Mesenchymal stem cell (in vitro differentiated cells and primary cell): ENCODE measurements around the gene MYT1.

Experiments
- DNase-seq: peaks from one replicate; pipeline ENCODE4 v3.0.0-alpha.2; 2013
- H2AFZ ChIP-seq: one replicate; pipeline ENCODE4 v1.6.1; 2013; ENCODE audit warnings: low read depth, mild to moderate bottlenecking, control low read depth, inconsistent platforms, low read length, moderate library complexity
- H2AK5ac ChIP-seq: 2 replicates; pipeline ENCODE4 v1.6.1; 2013; ENCODE audit warnings: low read length, moderate library complexity, mild to moderate bottlenecking, inconsistent platforms; ENCODE audit not compliant: severe bottlenecking
- H2BK120ac ChIP-seq: one replicate; pipeline ENCODE4 v1.6.1; 2013; ENCODE audit warnings: low read depth, mild to moderate bottlenecking, inconsistent platforms, low read length, moderate library complexity
- H2BK12ac ChIP-seq, 2 experiments: one replicate each; pipeline ENCODE4 v1.6.1; 2013; ENCODE audit warnings: inconsistent platforms in 2 of 2, low read length in 2 of 2, mild to moderate bottlenecking in 2 of 2, moderate library complexity in 2 of 2, control low read depth in 1 of 2
- H2BK15ac ChIP-seq: one replicate; pipeline ENCODE4 v1.6.1; 2013; ENCODE audit warnings: mild to moderate bottlenecking, low read depth, inconsistent platforms; ENCODE audit not compliant: poor library complexity, severe bottlenecking
- H2BK5ac ChIP-seq: 2 replicates; pipeline ENCODE4 v1.6.1; 2013; ENCODE audit warnings: low read depth, mild to moderate bottlenecking, low read length, control low read depth, inconsistent platforms; ENCODE audit not compliant: poor library complexity, severe bottlenecking
- H3K14ac ChIP-seq, 2 experiments: one replicate each; pipeline ENCODE4 v1.6.1; 2013; ENCODE audit warnings: inconsistent platforms in 2 of 2, low read length in 2 of 2, control low read depth in 1 of 2, mild to moderate bottlenecking in 1 of 2, moderate library complexity in 1 of 2
- H3K18ac ChIP-seq, 2 experiments: one replicate each; pipeline ENCODE4 v1.6.1; 2013; ENCODE audit warnings: inconsistent platforms in 2 of 2, low read length in 2 of 2, control low read depth in 1 of 2, low read depth in 1 of 2, mild to moderate bottlenecking in 1 of 2
- H3K23ac ChIP-seq, 2 experiments: one replicate each; pipeline ENCODE4 v1.6.1; 2013; ENCODE audit warnings: inconsistent platforms in 2 of 2, low read length in 2 of 2, mild to moderate bottlenecking in 2 of 2, moderate library complexity in 2 of 2, control low read depth in 1 of 2
- H3K27ac ChIP-seq: 2 replicates; pipeline ENCODE4 v1.5.1; 2013; ENCODE audit warnings: mild to moderate bottlenecking, moderate library complexity, low read length, control low read depth, inconsistent platforms; ENCODE audit not compliant: poor library complexity, severe bottlenecking
- H3K27me3 ChIP-seq, 2 experiments: 2 replicates each; pipeline versions ENCODE4 v1.6.1 to v1.7.0; 2013; ENCODE audit warnings: low read length in 2 of 2, mild to moderate bottlenecking in 2 of 2, moderate library complexity in 2 of 2, control low read depth in 1 of 2, inconsistent platforms in 1 of 2; ENCODE audit not compliant: control insufficient read depth in 1 of 2, insufficient read depth in 1 of 2
- H3K36me3 ChIP-seq, 2 experiments: 2 replicates each; pipeline versions ENCODE4 v1.6.1 to v1.7.0; 2013; ENCODE audit warnings: low read length in 2 of 2, control low read depth in 1 of 2, inconsistent platforms in 1 of 2, low read depth in 1 of 2, mild to moderate bottlenecking in 1 of 2; ENCODE audit not compliant: insufficient read depth in 2 of 2, control insufficient read depth in 1 of 2
- H3K4ac ChIP-seq, 2 experiments: one replicate each; pipeline ENCODE4 v1.6.1; 2013; ENCODE audit warnings: inconsistent platforms in 2 of 2, low read length in 2 of 2, mild to moderate bottlenecking in 2 of 2, moderate library complexity in 2 of 2, control low read depth in 1 of 2, low read depth in 1 of 2
- H3K4me1 ChIP-seq: 2 replicates; pipeline ENCODE4 v1.6.1; 2013; ENCODE audit warnings: low read depth, low read length, control low read depth; ENCODE audit not compliant: control insufficient read depth, insufficient read depth
- H3K4me2 ChIP-seq: 2 replicates; pipeline ENCODE4 v1.6.1; 2013; ENCODE audit warnings: low read length, mild to moderate bottlenecking, inconsistent platforms; ENCODE audit not compliant: poor library complexity, severe bottlenecking
- H3K4me3 ChIP-seq, 2 experiments: 2 replicates each; pipeline versions ENCODE4 v1.5.1 to v1.7.0; 2013; ENCODE audit warnings: low read length in 2 of 2, mild to moderate bottlenecking in 2 of 2, control low read depth in 1 of 2, low read depth in 1 of 2; ENCODE audit not compliant: insufficient read depth in 1 of 2
- H3K79me1 ChIP-seq: replicated peaks from 2 replicates; pipeline ENCODE4 v1.6.1; 2013; ENCODE audit warnings: mild to moderate bottlenecking, control low read depth, low read length, inconsistent platforms; ENCODE audit not compliant: poor library complexity, severe bottlenecking
- H3K9ac ChIP-seq: 2 replicates; pipeline ENCODE4 v1.7.0; 2013; ENCODE audit warnings: mild to moderate bottlenecking, low read length, moderate library complexity
- H3K9me3 ChIP-seq: 2 replicates; pipeline ENCODE4 v1.7.0; 2013; ENCODE audit warnings: mild to moderate bottlenecking, low read length; ENCODE audit not compliant: control insufficient read depth
- H4K8ac ChIP-seq: one replicate; pipeline ENCODE4 v1.6.1; 2013; ENCODE audit warnings: inconsistent platforms, mild to moderate bottlenecking, low read length, moderate library complexity
- H4K91ac ChIP-seq: one replicate; pipeline ENCODE4 v1.6.1; 2013; ENCODE audit warnings: mild to moderate bottlenecking, low read length, inconsistent platforms
- WGBS: methylation state at CpG from one replicate; pipeline ENCODE4 v1.1.7; 2013; ENCODE audit warnings: mixed read lengths; 5-methylcytosine and 5-hydroxymethylcytosine counted together

Gene MYT1

GRCh38 chr20:64168381-64169090 is 4.3 kb downstream of the MYT1 start:
- no peaks in the 10 kb centered on the region for H3K9me3 ChIP-seq
- H2AK5ac ChIP-seq, result no peak overlapping the region
- WGBS, result 67% methylated on average over 11 of the region's 12 CpGs
- H4K91ac ChIP-seq, result no peak overlapping the region
- H3K27ac ChIP-seq, result no peak overlapping the region
- no peak overlapping the region for H2BK12ac ChIP-seq
- DNase-seq, result no peak
- no peak overlapping the region for H3K18ac ChIP-seq
- no peak overlapping the region for H3K4me2 ChIP-seq
- no peak overlapping the region for H2AFZ ChIP-seq
- no peak overlapping the region for H3K4ac ChIP-seq
- peaks cover 71 to 89% of the 10 kb centered on the region in 2 experiments for H3K27me3 ChIP-seq
- H3K9ac ChIP-seq, result no peak overlapping the region
- no peaks in the 10 kb centered on the region for H3K36me3 ChIP-seq
- H3K79me1 ChIP-seq, result no peaks in the 10 kb centered on the region
- no peak overlapping the region for H3K14ac ChIP-seq
- no peaks in the 10 kb centered on the region for H3K4me1 ChIP-seq
- H2BK15ac ChIP-seq, result no peak overlapping the region
- no peak overlapping the region for H2BK5ac ChIP-seq
- no peak overlapping the region for H4K8ac ChIP-seq
- H2BK120ac ChIP-seq, result no peak overlapping the region
- H3K4me3 ChIP-seq, result no peak overlapping the region
- H3K23ac ChIP-seq, result no peak overlapping the region

GRCh38 chr20:64169091-64169560 is 4.9 kb downstream of the MYT1 start:
- Histone ChIP-seq H3K36me3 (no peaks in the 10 kb centered on the region), H3K79me1 (no peaks in the 10 kb centered on the region), H3K27ac (no peak overlapping the region), H2BK120ac (no peak overlapping the region), H2AFZ (no peak overlapping the region), H2BK5ac (no peak overlapping the region), H3K14ac (no peak overlapping the region), H2AK5ac (no peak overlapping the region), H3K9me3 (no peaks in the 10 kb centered on the region), H3K9ac (no peak overlapping the region), H3K23ac (no peak overlapping the region), H3K4ac (no peak overlapping the region), H2BK15ac (no peak overlapping the region), H4K8ac (no peak overlapping the region), H4K91ac (no peak overlapping the region), H3K4me2 (no peak overlapping the region), H3K4me1 (no peaks in the 10 kb centered on the region), H2BK12ac (no peak overlapping the region), H3K18ac (no peak overlapping the region), H3K4me3 (no peak overlapping the region), H3K27me3 (peaks cover 67 to 83% of the 10 kb centered on the region in 2 experiments)
- 88% methylated on average over 10 of the region's 10 CpGs for WGBS
- DNase-seq, result no peak

GRCh38 chr20:64171211-64171610 is 7.0 kb downstream of the MYT1 start:
- H3K27me3 ChIP-seq, result peaks cover 48 to 62% of the 10 kb centered on the region in 2 experiments
- no peak overlapping the region for H2AFZ ChIP-seq

GRCh38 chr20:64173116-64173515 is 8.9 kb downstream of the MYT1 start:
- 64% methylated on average over 4 of the region's 4 CpGs for WGBS
- no peaks in the 10 kb centered on the region for H3K79me1 ChIP-seq
- no peaks in the 10 kb centered on the region for H3K36me3 ChIP-seq

More at GRCh38 chr20:64171211-64171610, 7.0 kb downstream of the MYT1 start:
- Histone ChIP-seq H4K91ac (no peak overlapping the region), H3K14ac (no peak overlapping the region), H2BK12ac (no peak overlapping the region), H2AK5ac (no peak overlapping the region), H2BK120ac (no peak overlapping the region), H2BK5ac (no peak overlapping the region), H3K36me3 (no peaks in the 10 kb centered on the region), H4K8ac (no peak overlapping the region), H2BK15ac (no peak overlapping the region), H3K4me1 (no peaks in the 10 kb centered on the region), H3K79me1 (no peaks in the 10 kb centered on the region), H3K4me3 (no peak overlapping the region), H3K23ac (no peak overlapping the region), H3K4me2 (no peak overlapping the region), H3K9me3 (no peaks in the 10 kb centered on the region), H3K18ac (no peak overlapping the region), H3K9ac (no peak overlapping the region), H3K4ac (no peak overlapping the region), H3K27ac (no peak overlapping the region)
- WGBS, result 81% methylated on average over 8 of the region's 8 CpGs
- DNase-seq, result no peak

More at GRCh38 chr20:64173116-64173515, 8.9 kb downstream of the MYT1 start:
- Histone ChIP-seq H3K4me1 (no peaks in the 10 kb centered on the region), H3K4me2 (no peak overlapping the region), H4K8ac (no peak overlapping the region), H3K9ac (no peak overlapping the region), H3K23ac (peak overlapping the region in 1 of 2 experiments; percentile 87), H3K14ac (peak overlapping the region in 1 of 2 experiments; percentile 81), H3K27ac (no peak overlapping the region), H2BK15ac (no peak overlapping the region), H3K9me3 (no peaks in the 10 kb centered on the region), H2AFZ (no peak overlapping the region), H3K4me3 (no peak overlapping the region), H3K27me3 (peaks cover 59 to 62% of the 10 kb centered on the region in 2 experiments), H3K4ac (no peak overlapping the region), H3K18ac (no peak overlapping the region), H2BK5ac (no peak overlapping the region), H2BK120ac (no peak overlapping the region), H2BK12ac (no peak overlapping the region), H4K91ac (no peak overlapping the region), H2AK5ac (no peak overlapping the region)
- DNase-seq, result no peak
